SK-N-MC (cell line): Measurements from ENCODE around the gene RPS3.

Source experiments
- EZH2 ChIP-seq: fragments of 200-600 bp; sonication (generic); IDR thresholded peaks from one replicate; pipeline ENCODE4 v1.6.1; 2017; ENCODE audit warnings: antibody characterized with exemption
- FOXP2 ChIP-seq: optimal IDR thresholded peaks from 2 replicates; pipeline ENCODE3; 2011; ENCODE audit warnings: mild to moderate bottlenecking, moderate library complexity; ENCODE audit not compliant: insufficient read depth; ENCODE audit errors: extremely low read length, control extremely low read depth
- POLR2AphosphoS5 ChIP-seq: IDR thresholded peaks from 2 replicates; pipeline ENCODE4 v1.6.1; 2012; ENCODE audit warnings: mild to moderate bottlenecking, low read depth, low read length, borderline replicate concordance

- TF ChIP-seq EZH2 (no peak), POLR2AphosphoS5 (no peak), FOXP2 (no peak)
Observed at GRCh38 chr11:75436806-75437205, 37.5 kb downstream of the RPS3 start.
